ENCODE measurements around the gene CIT.

Gene CIT

GRCh38 chr12:119857041-119857591, 20.0 kb downstream of the CIT start:
- Histone ChIP-seq H3K4me1 (ENCODE audit: control insufficient read depth, insufficient read depth, low read length) (no peaks in the 10 kb centered on the region), H3K36me3 (ENCODE audit: control insufficient read depth, insufficient read depth, low read length) (peaks cover 58% of the 10 kb centered on the region), H3K9ac (ENCODE audit: low read depth, low read length) (no peak overlapping the region), H3K9me3 (ENCODE audit: control insufficient read depth, insufficient read depth, low read length) (no peaks in the 10 kb centered on the region), H3K27me3 (ENCODE audit: control insufficient read depth, insufficient read depth, low read length) (no peaks in the 10 kb centered on the region), H3K27ac (ENCODE audit: low read depth, low read length) (no peak overlapping the region), H3K4me3 (ENCODE audit: low read depth, low read length) (no peak overlapping the region)

- Histone ChIP-seq H3K9ac (ENCODE audit: low read depth, low read length) (no peak overlapping the region), H3K27ac (ENCODE audit: low read depth, low read length) (no peak overlapping the region), H3K4me3 (ENCODE audit: low read depth, low read length) (no peak overlapping the region), H3K4me1 (ENCODE audit: control insufficient read depth, insufficient read depth, low read length) (no peaks in the 10 kb centered on the region), H3K27me3 (ENCODE audit: control insufficient read depth, insufficient read depth, low read length) (no peaks in the 10 kb centered on the region), H3K36me3 (ENCODE audit: control insufficient read depth, insufficient read depth, low read length) (peaks cover 59% of the 10 kb centered on the region), H3K9me3 (ENCODE audit: control insufficient read depth, insufficient read depth, low read length) (no peaks in the 10 kb centered on the region)
Observed at GRCh38 chr12:119850330-119850729, 26.8 kb downstream of the CIT start.

GRCh38 chr12:119843100-119843499, 34.0 kb downstream of the CIT start:
- H3K36me3 ChIP-seq (ENCODE audit: control insufficient read depth, insufficient read depth, low read length), result peaks cover 52% of the 10 kb centered on the region
- H3K9me3 ChIP-seq (ENCODE audit: control insufficient read depth, insufficient read depth, low read length), result no peaks in the 10 kb centered on the region
- no peaks in the 10 kb centered on the region for H3K27me3 ChIP-seq (ENCODE audit: control insufficient read depth, insufficient read depth, low read length)
- no peaks in the 10 kb centered on the region for H3K4me1 ChIP-seq (ENCODE audit: control insufficient read depth, insufficient read depth, low read length)
- H3K9ac ChIP-seq (ENCODE audit: low read depth, low read length), result no peak overlapping the region
- H3K4me3 ChIP-seq (ENCODE audit: low read depth, low read length), result no peak overlapping the region
- H3K27ac ChIP-seq (ENCODE audit: low read depth, low read length), result no peak overlapping the region

DNA sequence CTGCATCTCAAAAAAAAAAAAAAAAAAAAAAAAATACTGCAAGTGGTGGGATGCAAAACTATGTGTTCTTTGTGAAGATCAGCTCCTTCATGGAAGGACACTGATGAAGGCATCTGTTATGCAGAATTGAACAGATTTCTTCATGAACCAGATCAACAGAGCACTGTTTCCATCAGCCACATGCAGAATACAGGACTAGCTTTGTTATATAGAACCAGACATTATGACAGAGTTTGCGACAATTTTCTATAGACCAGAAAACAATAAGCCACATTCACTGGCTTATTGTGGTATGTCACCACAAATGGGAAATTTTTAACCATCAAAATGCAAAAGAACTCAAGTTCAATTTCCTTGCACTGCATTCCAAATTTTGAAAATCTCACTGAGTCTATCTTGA, 34.7 kb downstream of the CIT start:
- H3K27ac ChIP-seq (ENCODE audit: low read depth, low read length), result no peak overlapping the region
- no peak overlapping the region for H3K4me3 ChIP-seq (ENCODE audit: low read depth, low read length)
- H3K4me1 ChIP-seq (ENCODE audit: control insufficient read depth, insufficient read depth, low read length), result no peaks in the 10 kb centered on the region
- peaks cover 48% of the 10 kb centered on the region for H3K36me3 ChIP-seq (ENCODE audit: control insufficient read depth, insufficient read depth, low read length)
- no peak overlapping the region for H3K9ac ChIP-seq (ENCODE audit: low read depth, low read length)
- H3K9me3 ChIP-seq (ENCODE audit: control insufficient read depth, insufficient read depth, low read length), result no peaks in the 10 kb centered on the region
- H3K27me3 ChIP-seq (ENCODE audit: control insufficient read depth, insufficient read depth, low read length), result no peaks in the 10 kb centered on the region

- Histone ChIP-seq H3K27me3 (ENCODE audit: control insufficient read depth, insufficient read depth, low read length) (no peaks in the 10 kb centered on the region), H3K4me3 (ENCODE audit: low read depth, low read length) (no peak overlapping the region), H3K9me3 (ENCODE audit: control insufficient read depth, insufficient read depth, low read length) (no peaks in the 10 kb centered on the region), H3K27ac (ENCODE audit: low read depth, low read length) (no peak overlapping the region), H3K36me3 (ENCODE audit: control insufficient read depth, insufficient read depth, low read length) (peaks cover 53% of the 10 kb centered on the region), H3K4me1 (ENCODE audit: control insufficient read depth, insufficient read depth, low read length) (no peaks in the 10 kb centered on the region), H3K9ac (ENCODE audit: low read depth, low read length) (no peak overlapping the region)
Observed at GRCh38 chr12:119841433-119842210, 35.5 kb downstream of the CIT start.

GRCh38 chr12:119840582-119840981, 36.5 kb downstream of the CIT start:
- no peaks in the 10 kb centered on the region for H3K27me3 ChIP-seq (ENCODE audit: control insufficient read depth, insufficient read depth, low read length)
- H3K4me1 ChIP-seq (ENCODE audit: control insufficient read depth, insufficient read depth, low read length), result no peaks in the 10 kb centered on the region
- peaks cover 51% of the 10 kb centered on the region for H3K36me3 ChIP-seq (ENCODE audit: control insufficient read depth, insufficient read depth, low read length)
- no peak overlapping the region for H3K9ac ChIP-seq (ENCODE audit: low read depth, low read length)
- no peak overlapping the region for H3K27ac ChIP-seq (ENCODE audit: low read depth, low read length)
- no peaks in the 10 kb centered on the region for H3K9me3 ChIP-seq (ENCODE audit: control insufficient read depth, insufficient read depth, low read length)
- no peak overlapping the region for H3K4me3 ChIP-seq (ENCODE audit: low read depth, low read length)

DNA sequence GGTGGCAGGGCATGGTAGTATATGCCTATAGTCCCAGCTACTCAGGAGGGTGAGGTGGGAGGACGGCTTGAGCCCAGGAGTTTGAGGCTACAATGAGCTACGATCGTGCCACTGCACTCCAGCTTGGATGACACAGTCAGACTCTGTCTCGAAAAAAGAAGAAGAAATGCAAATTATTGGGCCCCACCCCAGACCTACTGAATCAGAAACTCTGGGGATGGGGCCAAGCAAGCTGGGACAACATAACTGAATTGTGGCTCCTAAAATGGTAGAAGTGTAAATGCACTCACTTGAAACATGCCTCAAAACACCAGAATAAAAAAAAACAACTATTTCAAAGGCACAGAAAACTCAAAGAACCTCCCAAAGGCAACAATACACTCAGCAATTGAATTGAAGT, 37.0 kb downstream of the CIT start:
- peaks cover 52% of the 10 kb centered on the region for H3K36me3 ChIP-seq (ENCODE audit: control insufficient read depth, insufficient read depth, low read length)
- no peaks in the 10 kb centered on the region for H3K9me3 ChIP-seq (ENCODE audit: control insufficient read depth, insufficient read depth, low read length)
- no peak overlapping the region for H3K4me3 ChIP-seq (ENCODE audit: low read depth, low read length)
- no peaks in the 10 kb centered on the region for H3K27me3 ChIP-seq (ENCODE audit: control insufficient read depth, insufficient read depth, low read length)
- H3K27ac ChIP-seq (ENCODE audit: low read depth, low read length), result no peak overlapping the region
- no peaks in the 10 kb centered on the region for H3K4me1 ChIP-seq (ENCODE audit: control insufficient read depth, insufficient read depth, low read length)
- no peak overlapping the region for H3K9ac ChIP-seq (ENCODE audit: low read depth, low read length)

DNA sequence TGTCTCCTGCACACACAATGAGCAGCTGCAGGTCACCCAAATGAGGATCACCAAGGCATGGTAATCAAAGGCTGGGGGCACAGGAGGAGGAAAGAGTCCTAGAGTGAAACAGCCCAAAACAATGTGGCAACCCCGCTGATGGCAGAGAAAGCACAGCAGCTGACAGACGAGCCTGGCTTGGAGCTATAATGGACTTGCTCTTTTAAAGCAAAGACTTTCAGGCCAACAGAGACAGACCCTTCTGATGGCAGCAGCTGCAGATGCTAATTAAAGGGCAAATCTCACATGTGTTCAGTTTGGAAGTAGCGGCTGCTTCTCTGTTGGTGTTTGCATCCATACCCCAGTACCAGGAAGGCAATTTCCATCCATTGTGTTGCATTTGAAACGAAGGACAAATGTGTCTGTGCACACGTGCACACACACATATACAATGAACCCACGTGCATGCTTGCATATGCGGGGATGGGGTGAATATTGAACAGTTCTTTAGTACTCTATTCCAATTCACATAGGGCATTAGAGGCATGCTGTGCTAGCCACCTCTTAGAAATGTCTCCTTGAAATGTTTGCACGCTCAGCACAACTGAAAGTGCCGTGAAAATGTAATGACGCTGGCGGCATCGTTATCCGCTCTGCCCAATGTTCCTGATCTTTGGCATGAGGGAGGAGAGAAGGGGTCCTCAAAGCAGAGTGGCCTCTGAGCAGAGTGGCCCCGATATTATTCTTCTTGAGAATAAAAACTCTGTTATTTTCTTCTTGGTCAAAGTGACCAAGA, 38.1 kb downstream of the CIT start:
- H3K27me3 ChIP-seq (ENCODE audit: control insufficient read depth, insufficient read depth, low read length), result no peaks in the 10 kb centered on the region
- H3K27ac ChIP-seq (ENCODE audit: low read depth, low read length), result no peak overlapping the region
- H3K9ac ChIP-seq (ENCODE audit: low read depth, low read length), result no peak overlapping the region
- no peak overlapping the region for H3K4me3 ChIP-seq (ENCODE audit: low read depth, low read length)
- peaks cover 59% of the 10 kb centered on the region for H3K36me3 ChIP-seq (ENCODE audit: control insufficient read depth, insufficient read depth, low read length)
- H3K9me3 ChIP-seq (ENCODE audit: control insufficient read depth, insufficient read depth, low read length), result no peaks in the 10 kb centered on the region
- H3K4me1 ChIP-seq (ENCODE audit: control insufficient read depth, insufficient read depth, low read length), result no peaks in the 10 kb centered on the region

- Histone ChIP-seq H3K9ac (ENCODE audit: low read depth, low read length) (no peak overlapping the region), H3K36me3 (ENCODE audit: control insufficient read depth, insufficient read depth, low read length) (peaks cover 63% of the 10 kb centered on the region), H3K27me3 (ENCODE audit: control insufficient read depth, insufficient read depth, low read length) (no peaks in the 10 kb centered on the region), H3K9me3 (ENCODE audit: control insufficient read depth, insufficient read depth, low read length) (no peaks in the 10 kb centered on the region), H3K4me1 (ENCODE audit: control insufficient read depth, insufficient read depth, low read length) (no peaks in the 10 kb centered on the region), H3K4me3 (ENCODE audit: low read depth, low read length) (no peak overlapping the region), H3K27ac (ENCODE audit: low read depth, low read length) (no peak overlapping the region)
Observed at GRCh38 chr12:119836781-119837180, 40.3 kb downstream of the CIT start.

DNA sequence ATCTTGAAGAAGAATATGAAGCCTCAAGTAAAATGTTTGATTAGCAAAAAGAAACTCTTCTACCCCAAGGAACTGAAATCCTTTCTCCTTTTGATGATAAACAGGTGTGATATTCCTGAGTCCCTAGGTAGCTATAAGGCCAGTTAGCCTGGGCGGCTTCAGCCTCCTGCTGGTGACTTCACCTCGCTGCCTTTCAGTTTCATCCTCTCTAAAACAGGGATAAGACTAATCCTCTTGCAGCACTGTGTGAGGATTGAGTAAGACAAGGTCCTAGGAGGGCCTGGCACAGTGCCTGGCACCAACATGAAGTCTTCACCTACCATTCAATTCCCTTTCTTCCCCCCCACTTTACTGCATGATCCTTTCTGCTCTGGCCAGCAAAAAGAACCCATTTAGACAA, 42.1 kb downstream of the CIT start:
- no peaks in the 10 kb centered on the region for H3K27me3 ChIP-seq (ENCODE audit: control insufficient read depth, insufficient read depth, low read length)
- H3K36me3 ChIP-seq (ENCODE audit: control insufficient read depth, insufficient read depth, low read length), result peaks cover 65% of the 10 kb centered on the region

GRCh38 chr12:119829439-119829838, 47.7 kb downstream of the CIT start:
- no peaks in the 10 kb centered on the region for H3K9me3 ChIP-seq (ENCODE audit: control insufficient read depth, insufficient read depth, low read length)
- no peak overlapping the region for H3K27ac ChIP-seq (ENCODE audit: low read depth, low read length)
- H3K36me3 ChIP-seq (ENCODE audit: control insufficient read depth, insufficient read depth, low read length), result peaks cover 62% of the 10 kb centered on the region

More for the DNA sequence above, 42.1 kb downstream of the CIT start:
- H3K9ac ChIP-seq (ENCODE audit: low read depth, low read length), result no peak overlapping the region
- no peak overlapping the region for H3K27ac ChIP-seq (ENCODE audit: low read depth, low read length)
- no peak overlapping the region for H3K4me3 ChIP-seq (ENCODE audit: low read depth, low read length)
- no peaks in the 10 kb centered on the region for H3K9me3 ChIP-seq (ENCODE audit: control insufficient read depth, insufficient read depth, low read length)
- H3K4me1 ChIP-seq (ENCODE audit: control insufficient read depth, insufficient read depth, low read length), result no peaks in the 10 kb centered on the region

More at GRCh38 chr12:119829439-119829838, 47.7 kb downstream of the CIT start:
- H3K4me3 ChIP-seq (ENCODE audit: low read depth, low read length), result no peak overlapping the region
- no peaks in the 10 kb centered on the region for H3K27me3 ChIP-seq (ENCODE audit: control insufficient read depth, insufficient read depth, low read length)
- H3K9ac ChIP-seq (ENCODE audit: low read depth, low read length), result no peak overlapping the region
- H3K4me1 ChIP-seq (ENCODE audit: control insufficient read depth, insufficient read depth, low read length), result no peaks in the 10 kb centered on the region

Data from HUES48 (cell line).